Gastroesophageal sphincter (tissue), 3 donors: ENCODE measurements around the gene BCAS4.
"Not testable (repeated sequence)": the region's sequence is repeated elsewhere in the genome, so short reads cannot be mapped to it uniquely, and the experiment has no call there.

Source experiments
- CTCF ChIP-seq, 4 experiments: fragments of 200-600 bp in 2 of 4; fragments of 450-650 bp in 2 of 4; sonication (generic) in 1 of 4; IDR thresholded peaks; one replicate each; pipeline ENCODE4 v1.5.1; 2017 to 2019; ENCODE audit warnings: antibody characterized with exemption in 4 of 4, mild to moderate bottlenecking in 2 of 4, moderate library complexity in 2 of 4
- POLR2A ChIP-seq, 2 donors: fragments of 450-650 bp; IDR thresholded peaks; one replicate each; pipeline ENCODE4 v1.6.1; 2017; ENCODE audit warnings: antibody characterized with exemption in 2 of 2, mild to moderate bottlenecking in 2 of 2, moderate library complexity in 1 of 2

- TF ChIP-seq CTCF, POLR2A (IDR thresholded peaks at IDR 0.05): not testable (repeated sequence)
Observed at GRCh38 chr20:50765251-50765650, 29.6 kb upstream of the BCAS4 start.
